ENCODE measurements around the gene CALM3. TPM values are rescaled to one million over a fixed set of nuclear protein-coding genes. Genes with fewer than 3 reads are reported as not detected.

The CALM3 gene
- total and polyA plus RNA-seq, 2 donors (not counting 3 experiments of a cell fraction or from before 2014, with no cell fraction given) = 305 to 425 TPM

DNA sequence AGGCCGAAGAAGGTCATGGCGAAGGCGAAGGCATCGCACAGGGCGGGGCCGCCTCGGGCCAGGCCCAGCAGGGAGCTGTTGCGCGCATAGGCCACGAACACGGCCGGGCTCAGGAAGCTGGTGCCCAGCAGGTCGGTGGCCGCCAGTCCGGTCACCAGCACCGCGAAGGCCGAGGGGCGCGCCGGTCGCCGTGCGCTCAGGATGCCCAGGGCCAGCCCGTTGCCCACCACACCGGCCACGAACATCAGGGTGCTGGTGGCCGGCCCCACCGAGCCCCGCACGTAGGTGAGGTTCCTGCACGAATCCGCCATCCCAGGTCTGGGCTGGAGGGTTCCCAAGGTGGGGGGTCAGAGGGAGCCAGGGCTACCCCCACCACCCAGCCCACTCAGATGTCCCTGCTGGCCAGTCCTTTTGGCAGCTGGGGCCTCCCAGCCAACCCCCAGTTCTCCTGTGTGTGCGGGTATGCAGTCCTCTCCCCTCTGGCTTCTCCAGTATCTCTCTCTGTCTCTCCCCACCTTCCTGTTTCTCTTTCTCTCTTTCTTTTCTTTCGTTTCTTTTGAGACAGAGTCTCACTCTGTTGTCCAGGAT lies 22.9 kb downstream of the CALM3 start:
- dilution Hi-C loops (cut with MboI; ENCODE audit: extremely low pct_ligation_motif_present, low sequenced_read_pairs) = no loop called here
- intact Hi-C loops (cut with micrococcal nuclease) = no loop called here
- BruUV-seq (replicated peaks) = no TSS peak
- H3K27me3 ChIP-seq (ENCODE audit: control insufficient read depth in 2 of 2, insufficient read depth in 2 of 2, low read length in 2 of 2) = no peaks in the 10 kb centered on the region
- H3K27ac ChIP-seq (ENCODE audit: insufficient read depth, low read depth, low read length) = no peak overlapping the region
- H4K20me1 ChIP-seq (replicated peaks; ENCODE audit: control insufficient read depth, extremely low read depth, insufficient read depth, low read length) = no peaks in the 10 kb centered on the region
- ChIA-PET POLR2A (interaction anchor here (1.5 kb wide), 1 partner anchor 37 kb away, joined by 8 read pairs; the partner anchor contains the start of gene DACT3), CTCF (interaction anchor here (1.1 to 2.3 kb wide), 5 partner anchors 10 to 367 kb away, joined by 3 to 15 read pairs (median 4); no protein-coding TSS in a partner anchor)
- no peaks in the 10 kb centered on the region for H3K9me1 ChIP-seq (replicated peaks; ENCODE audit: control insufficient read depth, extremely low read depth, insufficient read depth, low read length)
- DNase-seq (ENCODE audit: low read depth, low spot score) (no peak), FAIRE-seq (no peak)
- H3K4me1 ChIP-seq (ENCODE audit: control insufficient read depth, extremely low read depth, insufficient read depth, low read length) = peaks cover 9% of the 10 kb centered on the region
- H3K9me3 ChIP-seq (replicated peaks; ENCODE audit: control insufficient read depth, insufficient read depth, low read length) = no peaks in the 10 kb centered on the region
- H3K79me2 ChIP-seq (ENCODE audit: control insufficient read depth, insufficient read depth, low read length) = no peaks in the 10 kb centered on the region
- no peak overlapping the region for H3K4me3 ChIP-seq (replicated peaks in 1 of 3; ENCODE audit: insufficient read depth in 1 of 3, low read depth in 1 of 3, low read length in 3 of 3)
- H3K9ac ChIP-seq (replicated peaks; ENCODE audit: extremely low read depth, insufficient read depth, low read length) = no peak overlapping the region
- TF ChIP-seq MYC (IDR thresholded peaks at IDR 0.05; ENCODE audit: low read depth, low read length) (no peak), JUN (IDR thresholded peaks at IDR 0.05; ENCODE audit: borderline replicate concordance, insufficient read depth, insufficient read length, low read depth) (no peak), POLR2AphosphoS5 (IDR thresholded peaks at IDR 0.05; ENCODE audit: insufficient read depth, low read depth, low read length) (no peak), POLR2A (IDR thresholded peaks at IDR 0.05; ENCODE audit: low read depth, low read length) (no peak), EZH2 (IDR thresholded peaks at IDR 0.05; ENCODE audit: borderline replicate concordance, low read depth, low read length, severe bottlenecking) (no peak), GATA2 (IDR thresholded peaks at IDR 0.05; ENCODE audit: insufficient read depth, insufficient read length, low read depth, low read length) (no peak), FOS (IDR thresholded peaks at IDR 0.05; ENCODE audit: borderline replicate concordance, insufficient read depth, low read length) (no peak)
- TF ChIP-seq, protein P1, sequence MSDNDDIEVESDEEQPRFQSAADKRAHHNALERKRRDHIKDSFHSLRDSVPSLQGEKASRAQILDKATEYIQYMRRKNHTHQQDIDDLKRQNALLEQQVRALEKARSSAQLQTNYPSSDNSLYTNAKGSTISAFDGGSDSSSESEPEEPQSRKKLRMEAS (IDR thresholded peaks at IDR 0.05; ENCODE audit: insufficient read depth, insufficient read length) = no peak
- TF ChIP-seq, protein P2, sequence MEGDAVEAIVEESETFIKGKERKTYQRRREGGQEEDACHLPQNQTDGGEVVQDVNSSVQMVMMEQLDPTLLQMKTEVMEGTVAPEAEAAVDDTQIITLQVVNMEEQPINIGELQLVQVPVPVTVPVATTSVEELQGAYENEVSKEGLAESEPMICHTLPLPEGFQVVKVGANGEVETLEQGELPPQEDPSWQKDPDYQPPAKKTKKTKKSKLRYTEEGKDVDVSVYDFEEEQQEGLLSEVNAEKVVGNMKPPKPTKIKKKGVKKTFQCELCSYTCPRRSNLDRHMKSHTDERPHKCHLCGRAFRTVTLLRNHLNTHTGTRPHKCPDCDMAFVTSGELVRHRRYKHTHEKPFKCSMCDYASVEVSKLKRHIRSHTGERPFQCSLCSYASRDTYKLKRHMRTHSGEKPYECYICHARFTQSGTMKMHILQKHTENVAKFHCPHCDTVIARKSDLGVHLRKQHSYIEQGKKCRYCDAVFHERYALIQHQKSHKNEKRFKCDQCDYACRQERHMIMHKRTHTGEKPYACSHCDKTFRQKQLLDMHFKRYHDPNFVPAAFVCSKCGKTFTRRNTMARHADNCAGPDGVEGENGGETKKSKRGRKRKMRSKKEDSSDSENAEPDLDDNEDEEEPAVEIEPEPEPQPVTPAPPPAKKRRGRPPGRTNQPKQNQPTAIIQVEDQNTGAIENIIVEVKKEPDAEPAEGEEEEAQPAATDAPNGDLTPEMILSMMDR (IDR thresholded peaks at IDR 0.05; ENCODE audit: extremely low read depth in 1 of 2, insufficient read depth in 1 of 2, low read depth in 1 of 2, low read length in 2 of 2) = no peak
- H3K4me2 ChIP-seq (ENCODE audit: insufficient read depth, low read length) = no peak overlapping the region
- H2AFZ ChIP-seq (ENCODE audit: low read depth, low read length) = no peak overlapping the region
- no peaks in the 10 kb centered on the region for H3K36me3 ChIP-seq (ENCODE audit: control insufficient read depth in 2 of 2, extremely low read depth in 1 of 2, insufficient read depth in 2 of 2, low read length in 2 of 2)
